ENCODE results near the gene MPLKIP.
"Not testable (repeated sequence)": the region's sequence is repeated elsewhere in the genome, so short reads cannot be mapped to it uniquely, and the experiment has no call there.

The MPLKIP gene

GRCh38 chr7:40133561-40134427, 628 bp downstream of the MPLKIP start:
- DNase-seq = peak in 2 of 56 donors; percentile 8 to 65

- no peak for DNase-seq
Measured at GRCh38 chr7:40122940-40123254, 11.5 kb downstream of the MPLKIP start.

- not testable (repeated sequence) for DNase-seq
Measured at GRCh38 chr7:40122100-40122939, 12.1 kb downstream of the MPLKIP start.

- no peak for DNase-seq
Measured at GRCh38 chr7:40120020-40120419, 14.4 kb downstream of the MPLKIP start.

GRCh38 chr7:40118201-40118600, 16.2 kb downstream of the MPLKIP start:
- not testable (repeated sequence) for DNase-seq

GRCh38 chr7:40117199-40117598, 17.2 kb downstream of the MPLKIP start:
- not testable (repeated sequence) for DNase-seq

- DNase-seq = no peak
Measured at GRCh38 chr7:40115936-40116335, 18.5 kb downstream of the MPLKIP start.

GRCh38 chr7:40105879-40106473, 28.4 kb downstream of the MPLKIP start:
- DNase-seq = no peak

- no peak for DNase-seq
Measured at GRCh38 chr7:40102897-40103296, 31.5 kb downstream of the MPLKIP start.

- DNase-seq = no peak
Measured at GRCh38 chr7:40101201-40101600, 33.2 kb downstream of the MPLKIP start.

- no peak for DNase-seq
Measured at GRCh38 chr7:40099837-40100236, 34.6 kb downstream of the MPLKIP start.

- no peak for DNase-seq
Measured at GRCh38 chr7:40098810-40099209, 35.6 kb downstream of the MPLKIP start.

- no peak for DNase-seq
Measured at GRCh38 chr7:40097728-40098127, 36.7 kb downstream of the MPLKIP start.

- no peak for DNase-seq
Measured at GRCh38 chr7:40095695-40096327, 38.6 kb downstream of the MPLKIP start.

GRCh38 chr7:40095230-40095629, 39.2 kb downstream of the MPLKIP start:
- DNase-seq = no peak

- DNase-seq = no peak
Measured at GRCh38 chr7:40093631-40094350, 40.6 kb downstream of the MPLKIP start.

- DNase-seq = no peak
Measured at GRCh38 chr7:40092182-40092581, 42.2 kb downstream of the MPLKIP start.

GRCh38 chr7:40077849-40078248, 56.6 kb downstream of the MPLKIP start:
- DNase-seq = no peak
